Measurements from ENCODE around the gene KIFAP3.

DNA sequence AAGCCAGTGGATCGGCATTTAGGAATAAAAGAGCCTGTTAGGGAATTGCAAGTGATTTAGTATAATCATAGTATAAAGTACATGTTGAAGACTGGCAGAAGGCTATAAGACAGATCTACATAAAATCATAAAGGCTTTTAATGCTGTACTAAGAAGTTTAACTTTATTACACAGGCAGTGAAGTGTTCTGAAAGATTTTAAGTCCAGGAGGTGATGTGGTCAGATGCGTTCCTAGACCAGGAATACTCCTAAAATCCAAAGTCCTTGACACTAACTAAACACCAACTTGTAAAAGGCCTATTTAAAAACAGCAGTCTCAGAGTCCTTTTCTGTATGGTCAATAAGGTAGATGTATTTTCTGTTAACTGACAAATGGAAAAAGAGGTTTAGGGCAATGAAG is 57.0 kb downstream of the KIFAP3 start:
- TF ChIP-seq CTCF (IDR thresholded peaks at IDR 0.05) (no peak), POLR2AphosphoS5 (IDR thresholded peaks at IDR 0.05; ENCODE audit: low read depth, low read length) (no peak), TCF7L2 (IDR thresholded peaks at IDR 0.05; ENCODE audit: low read depth, low read length) (no peak)
- TF ChIP-seq, protein P1, sequence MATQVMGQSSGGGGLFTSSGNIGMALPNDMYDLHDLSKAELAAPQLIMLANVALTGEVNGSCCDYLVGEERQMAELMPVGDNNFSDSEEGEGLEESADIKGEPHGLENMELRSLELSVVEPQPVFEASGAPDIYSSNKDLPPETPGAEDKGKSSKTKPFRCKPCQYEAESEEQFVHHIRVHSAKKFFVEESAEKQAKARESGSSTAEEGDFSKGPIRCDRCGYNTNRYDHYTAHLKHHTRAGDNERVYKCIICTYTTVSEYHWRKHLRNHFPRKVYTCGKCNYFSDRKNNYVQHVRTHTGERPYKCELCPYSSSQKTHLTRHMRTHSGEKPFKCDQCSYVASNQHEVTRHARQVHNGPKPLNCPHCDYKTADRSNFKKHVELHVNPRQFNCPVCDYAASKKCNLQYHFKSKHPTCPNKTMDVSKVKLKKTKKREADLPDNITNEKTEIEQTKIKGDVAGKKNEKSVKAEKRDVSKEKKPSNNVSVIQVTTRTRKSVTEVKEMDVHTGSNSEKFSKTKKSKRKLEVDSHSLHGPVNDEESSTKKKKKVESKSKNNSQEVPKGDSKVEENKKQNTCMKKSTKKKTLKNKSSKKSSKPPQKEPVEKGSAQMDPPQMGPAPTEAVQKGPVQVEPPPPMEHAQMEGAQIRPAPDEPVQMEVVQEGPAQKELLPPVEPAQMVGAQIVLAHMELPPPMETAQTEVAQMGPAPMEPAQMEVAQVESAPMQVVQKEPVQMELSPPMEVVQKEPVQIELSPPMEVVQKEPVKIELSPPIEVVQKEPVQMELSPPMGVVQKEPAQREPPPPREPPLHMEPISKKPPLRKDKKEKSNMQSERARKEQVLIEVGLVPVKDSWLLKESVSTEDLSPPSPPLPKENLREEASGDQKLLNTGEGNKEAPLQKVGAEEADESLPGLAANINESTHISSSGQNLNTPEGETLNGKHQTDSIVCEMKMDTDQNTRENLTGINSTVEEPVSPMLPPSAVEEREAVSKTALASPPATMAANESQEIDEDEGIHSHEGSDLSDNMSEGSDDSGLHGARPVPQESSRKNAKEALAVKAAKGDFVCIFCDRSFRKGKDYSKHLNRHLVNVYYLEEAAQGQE (IDR thresholded peaks at IDR 0.05; ENCODE audit: insufficient read depth in 1 of 2, low read depth in 2 of 2, low read length in 1 of 2), result no peak
